SU-DHL-6 (cell line): ENCODE results near the gene FBXO38.

Experiments used
- H2AFZ ChIP-seq: fragments of 200-600 bp; sonication (generic); 2 replicates; pipeline ENCODE4 v1.6.1; 2014; ENCODE audit warnings: low read depth, mild to moderate bottlenecking, moderate library complexity, mixed read lengths, antibody characterized with exemption, low read length; ENCODE audit not compliant: severe bottlenecking
- H3F3A ChIP-seq: fragments of 200-600 bp; shearing (Covaris generic); 2 replicates; pipeline ENCODE4 v1.6.0; 2016; ENCODE audit warnings: antibody characterized with exemption, mild to moderate bottlenecking; ENCODE audit not compliant: insufficient read depth
- H3K27ac ChIP-seq: fragments of 200-600 bp; sonication (generic); 2 replicates; pipeline ENCODE4 v1.5.1; 2016; ENCODE audit warnings: low read depth, mild to moderate bottlenecking, low read length, moderate library complexity, mixed read lengths
- H3K27me3 ChIP-seq: fragments of 200-600 bp; sonication (generic), shearing (Covaris generic); 2 replicates; pipeline ENCODE4 v1.6.0; 2014; ENCODE audit warnings: mild to moderate bottlenecking, low read length
- H3K36me3 ChIP-seq: fragments of 200-600 bp; sonication (generic); 2 replicates; pipeline ENCODE4 v1.6.1; 2014; ENCODE audit warnings: mild to moderate bottlenecking, low read length, mixed read lengths
- H3K4me2 ChIP-seq: fragments of 300-600, 200-600 bp; shearing (Covaris generic), sonication (generic); 2 replicates; pipeline ENCODE4 v1.6.0; 2014; ENCODE audit warnings: low read length, low read depth, mild to moderate bottlenecking; ENCODE audit not compliant: poor library complexity, severe bottlenecking
- H3K4me3 ChIP-seq: fragments of 200-600 bp; sonication (generic); 2 replicates; pipeline ENCODE4 v1.5.1; 2014; ENCODE audit warnings: antibody characterized with exemption, low read length, mild to moderate bottlenecking, mixed read lengths; ENCODE audit not compliant: insufficient read depth, poor library complexity, severe bottlenecking
- H3K79me2 ChIP-seq: fragments of 200-600 bp; sonication (generic); 2 replicates; pipeline ENCODE4 v1.6.1; 2014; ENCODE audit warnings: mild to moderate bottlenecking, low read length, moderate library complexity; ENCODE audit not compliant: insufficient read depth
- H3K9ac ChIP-seq: fragments of 200-600 bp; sonication (generic); 2 replicates; pipeline ENCODE4 v1.7.0; 2014; ENCODE audit warnings: mild to moderate bottlenecking, low read length
- H3K9me2 ChIP-seq: fragments of 200-600 bp; sonication (generic); replicated peaks from 2 replicates; pipeline ENCODE4 v1.6.1; 2014; ENCODE audit warnings: low read length; ENCODE audit not compliant: insufficient read depth
- H3K9me3 ChIP-seq: fragments of 200-600 bp; sonication (generic); 2 replicates; pipeline ENCODE4 v1.6.1; 2014; ENCODE audit warnings: low read length, mixed read lengths; ENCODE audit not compliant: insufficient read depth
- H4K20me1 ChIP-seq: fragments of 200-600 bp; sonication (generic); 2 replicates; pipeline ENCODE4 v1.6.1; 2014; ENCODE audit warnings: low read depth, mild to moderate bottlenecking, antibody characterized with exemption, low read length, moderate library complexity, mixed read lengths
- CTCF ChIP-seq: fragments of 200-600 bp; sonication (generic); IDR thresholded peaks from one replicate; pipeline ENCODE4 v1.5.1; 2017; ENCODE audit warnings: antibody characterized with exemption, mild to moderate bottlenecking, low read length, moderate library complexity; ENCODE audit not compliant: insufficient read depth, poor library complexity, severe bottlenecking
- EZH2phosphoT487 ChIP-seq: fragments of 200-600 bp; sonication (generic), shearing (Covaris generic); conservative IDR thresholded peaks from 2 replicates; pipeline ENCODE4 v1.6.1; 2018; ENCODE audit warnings: mild to moderate bottlenecking, antibody characterized with exemption, low read length, moderate library complexity, mixed read lengths

Gene FBXO38

GRCh38 chr5:148387325-148387724, 3.6 kb downstream of the FBXO38 start:
- TF ChIP-seq EZH2phosphoT487 = no peak
- TF ChIP-seq CTCF = no peak
- peaks cover 82% of the 10 kb centered on the region for H3K79me2 ChIP-seq
- H3K27ac ChIP-seq = no peak overlapping the region
- no peaks in the 10 kb centered on the region for H3F3A ChIP-seq
- no peaks in the 10 kb centered on the region for H3K9me2 ChIP-seq
- no peak overlapping the region for H3K4me3 ChIP-seq
- H2AFZ ChIP-seq = no peak overlapping the region
- H3K9ac ChIP-seq = no peak overlapping the region
- no peak overlapping the region for H3K4me2 ChIP-seq
- H3K36me3 ChIP-seq = no peaks in the 10 kb centered on the region
- H3K9me3 ChIP-seq = no peaks in the 10 kb centered on the region
- no peaks in the 10 kb centered on the region for H3K27me3 ChIP-seq
- peaks cover 7% of the 10 kb centered on the region; the same call in 1 of the 2 replicates for H4K20me1 ChIP-seq

GRCh38 chr5:148388696-148389095, 4.9 kb downstream of the FBXO38 start:
- Histone ChIP-seq H3K27ac (no peak overlapping the region), H3K4me3 (no peak overlapping the region), H2AFZ (no peak overlapping the region), H3K27me3 (no peaks in the 10 kb centered on the region), H4K20me1 (peaks cover 7% of the 10 kb centered on the region; the same call in 1 of the 2 replicates), H3K9ac (no peak overlapping the region), H3K4me2 (no peak overlapping the region), H3K79me2 (peaks cover 93% of the 10 kb centered on the region), H3F3A (no peaks in the 10 kb centered on the region), H3K9me3 (no peaks in the 10 kb centered on the region), H3K9me2 (no peaks in the 10 kb centered on the region), H3K36me3 (no peaks in the 10 kb centered on the region)
- TF ChIP-seq EZH2phosphoT487 = no peak
- no peak for TF ChIP-seq CTCF

GRCh38 chr5:148390914-148391313, 7.2 kb downstream of the FBXO38 start:
- Histone ChIP-seq H3K9ac (no peak overlapping the region), H3K27me3 (no peaks in the 10 kb centered on the region), H3K79me2 (peaks cover 76% of the 10 kb centered on the region), H2AFZ (no peak overlapping the region), H3K4me2 (no peak overlapping the region), H3K36me3 (peaks cover 9% of the 10 kb centered on the region; the same call in 1 of the 2 replicates), H3K9me3 (no peaks in the 10 kb centered on the region), H3K4me3 (no peak overlapping the region), H4K20me1 (peaks cover 7% of the 10 kb centered on the region; the same call in 1 of the 2 replicates), H3K27ac (no peak overlapping the region), H3K9me2 (no peaks in the 10 kb centered on the region), H3F3A (no peaks in the 10 kb centered on the region)
- TF ChIP-seq EZH2phosphoT487 (no peak), CTCF (no peak)

- H3K36me3 ChIP-seq = peaks cover 13% of the 10 kb centered on the region; the same call in 1 of the 2 replicates
- peaks cover 7% of the 10 kb centered on the region; the same call in 1 of the 2 replicates for H4K20me1 ChIP-seq
Observed at GRCh38 chr5:148391422-148391821, 7.7 kb downstream of the FBXO38 start.

More at GRCh38 chr5:148391422-148391821, 7.7 kb downstream of the FBXO38 start:
- no peak overlapping the region for H3K4me3 ChIP-seq
- H3K9me3 ChIP-seq = no peaks in the 10 kb centered on the region
- H2AFZ ChIP-seq = no peak overlapping the region
- H3K27ac ChIP-seq = no peak overlapping the region
- no peak overlapping the region for H3K4me2 ChIP-seq
- no peaks in the 10 kb centered on the region for H3K27me3 ChIP-seq
- TF ChIP-seq EZH2phosphoT487 = no peak
- no peak for TF ChIP-seq CTCF
- no peak overlapping the region for H3K9ac ChIP-seq
- H3K79me2 ChIP-seq = peaks cover 71% of the 10 kb centered on the region
- H3F3A ChIP-seq = no peaks in the 10 kb centered on the region
- H3K9me2 ChIP-seq = no peaks in the 10 kb centered on the region
